Cardiac muscle cell (in vitro differentiated cells and primary cell): ENCODE measurements around the gene SMYD3. TPM values are rescaled to one million over a fixed set of nuclear protein-coding genes. Genes with fewer than 3 reads are reported as not detected.
A peak's percentile ranks its signal among the peaks of the same experiment; 100 is the strongest.

Experiments used
- DNase-seq, 2 donors: peaks; one replicate each; pipeline versions ENCODE4 v3.0.0 to v3.0.0-alpha.2; 2010 to 2017; ENCODE audit warnings: low read depth in 1 of 2, low spot score in 1 of 2
- H3K27ac ChIP-seq: fragments of 200-600 bp; sonication (generic); 2 replicates; pipeline ENCODE4 v1.5.1; 2016
- H3K27me3 ChIP-seq: fragments of 200-600 bp; sonication (generic); 2 replicates; pipeline ENCODE4 v1.6.0; 2016; ENCODE audit warnings: control low read depth
- H3K36me3 ChIP-seq: fragments of 200-600 bp; sonication (generic); 2 replicates; pipeline ENCODE4 v1.5.1; 2016; ENCODE audit warnings: control low read depth
- H3K4me1 ChIP-seq: fragments of 200-600 bp; sonication (generic); 2 replicates; pipeline ENCODE4 v1.8.1; 2017; ENCODE audit warnings: low read depth, mild to moderate bottlenecking, mixed run types
- H3K4me3 ChIP-seq: fragments of 200-600 bp; sonication (generic); 2 replicates; pipeline ENCODE4 v1.5.1; 2016; ENCODE audit warnings: mild to moderate bottlenecking
- H3K9me3 ChIP-seq: fragments of 200-600 bp; sonication (generic); 2 replicates; pipeline ENCODE4 v1.5.1; 2017; ENCODE audit warnings: low read depth, mild to moderate bottlenecking, control low read depth
- polyA plus RNA-seq: library from polyadenylated mRNA; unstranded; fragments of >200 nt; fragmentation: Nextera tagmentation; extraction: Ambion mirVana; gene quantifications from 2 replicates; pipeline ENCODE4 v1.2.1, GENCODE V29; 2016
- total RNA-seq: library from RNA; depleted of rRNA; stranded (reverse); fragments of >200 nt; gene quantifications from 2 replicates; pipeline ENCODE4 v1.2.3, GENCODE V29; 2016
- TF ChIP-seq, protein P1 (sequence below): IDR thresholded peaks from 2 replicates; pipeline ENCODE4 v1.5.1; 2012; ENCODE audit warnings: low read depth, mild to moderate bottlenecking, low read length

The SMYD3 gene
- total and polyA plus RNA-seq, 2 experiments from 2014 or later, result 47.2 to 50.8 TPM

GRCh38 chr1:246512230-246512629, 5.2 kb upstream of the SMYD3 start:
- Histone ChIP-seq H3K36me3 (no peaks in the 10 kb centered on the region), H3K27ac (no peak overlapping the region), H3K4me3 (no peak overlapping the region), H3K4me1 (no peaks in the 10 kb centered on the region), H3K9me3 (no peaks in the 10 kb centered on the region), H3K27me3 (no peaks in the 10 kb centered on the region)
- DNase-seq, result no peak
- TF ChIP-seq, protein P1, sequence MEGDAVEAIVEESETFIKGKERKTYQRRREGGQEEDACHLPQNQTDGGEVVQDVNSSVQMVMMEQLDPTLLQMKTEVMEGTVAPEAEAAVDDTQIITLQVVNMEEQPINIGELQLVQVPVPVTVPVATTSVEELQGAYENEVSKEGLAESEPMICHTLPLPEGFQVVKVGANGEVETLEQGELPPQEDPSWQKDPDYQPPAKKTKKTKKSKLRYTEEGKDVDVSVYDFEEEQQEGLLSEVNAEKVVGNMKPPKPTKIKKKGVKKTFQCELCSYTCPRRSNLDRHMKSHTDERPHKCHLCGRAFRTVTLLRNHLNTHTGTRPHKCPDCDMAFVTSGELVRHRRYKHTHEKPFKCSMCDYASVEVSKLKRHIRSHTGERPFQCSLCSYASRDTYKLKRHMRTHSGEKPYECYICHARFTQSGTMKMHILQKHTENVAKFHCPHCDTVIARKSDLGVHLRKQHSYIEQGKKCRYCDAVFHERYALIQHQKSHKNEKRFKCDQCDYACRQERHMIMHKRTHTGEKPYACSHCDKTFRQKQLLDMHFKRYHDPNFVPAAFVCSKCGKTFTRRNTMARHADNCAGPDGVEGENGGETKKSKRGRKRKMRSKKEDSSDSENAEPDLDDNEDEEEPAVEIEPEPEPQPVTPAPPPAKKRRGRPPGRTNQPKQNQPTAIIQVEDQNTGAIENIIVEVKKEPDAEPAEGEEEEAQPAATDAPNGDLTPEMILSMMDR, result no peak

DNA sequence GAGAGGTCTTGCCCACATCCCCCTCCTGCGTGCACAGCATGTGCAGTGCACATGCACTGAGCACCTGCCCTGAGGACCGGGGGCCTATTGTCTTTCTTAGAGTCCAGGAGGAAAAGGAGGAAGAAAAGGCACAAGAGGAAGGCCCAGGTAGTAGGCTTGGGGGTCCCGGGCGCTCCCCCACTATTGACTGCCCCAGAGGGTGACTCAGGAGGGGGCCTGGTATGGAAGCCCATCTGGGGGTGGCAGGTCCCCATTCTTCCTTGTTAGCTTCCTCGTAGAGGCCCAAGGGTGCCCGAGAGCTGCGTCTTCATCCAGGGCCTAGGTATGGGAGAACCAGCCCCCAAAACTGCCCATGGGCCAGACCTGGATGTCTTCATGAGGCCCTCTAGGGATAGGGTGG, 4.1 kb upstream of the SMYD3 start:
- no peak overlapping the region for H3K27ac ChIP-seq

DNA sequence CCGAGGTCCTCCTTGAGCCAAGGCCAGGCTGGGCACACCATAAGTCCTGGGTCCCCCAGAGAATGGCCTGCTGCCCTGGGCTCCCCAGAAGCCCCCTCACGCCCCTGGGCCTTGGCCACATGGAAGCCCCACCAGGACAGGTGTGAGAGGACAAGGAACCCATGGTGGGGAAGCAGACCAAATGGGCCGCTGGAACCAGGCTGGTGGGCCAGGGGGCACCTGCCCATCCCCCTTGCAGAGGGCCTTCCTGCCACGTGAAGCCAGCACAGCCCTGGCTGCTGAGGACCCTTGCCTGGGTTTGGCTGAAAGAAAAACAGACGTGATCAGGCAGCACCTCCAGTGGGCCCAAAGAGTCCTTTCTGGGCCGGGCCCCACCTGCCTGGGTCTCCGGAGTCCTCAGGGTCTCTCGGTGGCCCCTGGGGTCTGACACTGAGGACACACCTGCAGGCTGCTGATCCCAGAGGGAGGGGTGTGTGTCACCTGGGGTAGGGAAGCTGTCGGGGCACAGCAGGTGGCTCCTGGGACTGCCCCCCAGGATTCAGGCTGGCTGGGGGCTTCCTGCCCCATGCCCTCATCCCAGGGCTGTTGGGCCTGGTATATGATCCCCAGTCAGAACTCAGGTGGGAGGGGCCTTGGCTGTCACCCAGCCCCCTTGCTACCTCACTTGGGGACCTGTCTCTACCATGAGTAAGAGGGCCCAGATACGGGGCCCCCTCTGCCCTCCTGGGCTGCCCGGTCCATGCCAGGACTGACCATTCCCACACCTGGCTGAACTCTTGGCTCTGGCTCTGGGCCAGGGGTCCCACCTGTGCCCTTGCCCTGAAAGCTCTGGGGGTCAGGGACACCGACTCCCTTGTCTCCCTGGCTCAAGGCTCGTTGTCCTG, 3.3 kb upstream of the SMYD3 start:
- no peak for DNase-seq
- TF ChIP-seq, protein P1, result no peak
- Histone ChIP-seq H3K36me3 (no peaks in the 10 kb centered on the region), H3K27me3 (no peaks in the 10 kb centered on the region), H3K4me1 (no peaks in the 10 kb centered on the region), H3K4me3 (no peak overlapping the region), H3K9me3 (no peaks in the 10 kb centered on the region), H3K27ac (no peak overlapping the region)

More for the DNA sequence above, 4.1 kb upstream of the SMYD3 start:
- no peak for DNase-seq
- Histone ChIP-seq H3K36me3 (no peaks in the 10 kb centered on the region), H3K4me3 (no peak overlapping the region), H3K9me3 (no peaks in the 10 kb centered on the region), H3K4me1 (no peaks in the 10 kb centered on the region), H3K27me3 (no peaks in the 10 kb centered on the region)
- TF ChIP-seq, protein P1, result no peak

GRCh38 chr1:246508897-246509688, 2.0 kb upstream of the SMYD3 start:
- no peaks in the 10 kb centered on the region for H3K36me3 ChIP-seq
- no peaks in the 10 kb centered on the region for H3K9me3 ChIP-seq
- no peaks in the 10 kb centered on the region for H3K4me1 ChIP-seq
- H3K27ac ChIP-seq, result no peak overlapping the region
- TF ChIP-seq, protein P1, result no peak
- DNase-seq, result no peak
- H3K27me3 ChIP-seq, result no peaks in the 10 kb centered on the region
- H3K4me3 ChIP-seq, result no peak overlapping the region

- Histone ChIP-seq H3K4me1 (peaks cover 3% of the 10 kb centered on the region), H3K27me3 (no peaks in the 10 kb centered on the region), H3K36me3 (no peaks in the 10 kb centered on the region), H3K4me3 (peak overlapping the region; percentile 82), H3K27ac (no peak overlapping the region), H3K9me3 (no peaks in the 10 kb centered on the region)
- no peak for DNase-seq
- TF ChIP-seq, protein P1, result no peak
Observed at GRCh38 chr1:246506367-246506673, 759 bp downstream of the SMYD3 start.
